Stomach (tissue), 9 donors: ENCODE results near the gene GNA14. TPM values are rescaled to one million over a fixed set of nuclear protein-coding genes. Genes with fewer than 3 reads are reported as not detected.

Experiments used
- DNase-seq, 2 donors: peaks; one replicate each; pipeline versions ENCODE4 v3.0.0 to v3.0.0-alpha.2; 2013 to 2019
- H3K27ac ChIP-seq, 5 donors: fragments of 200-600 bp in 4 of 5; sonication (generic) in 4 of 5; one replicate each; pipeline ENCODE4 v1.5.1; 2013 to 2019; ENCODE audit warnings: mild to moderate bottlenecking in 1 of 5, moderate library complexity in 1 of 5
- H3K27me3 ChIP-seq, 3 donors: fragments of 200-600 bp; sonication (generic); one replicate each; pipeline ENCODE4 v1.5.1; 2017 to 2019; ENCODE audit warnings: mixed run types in 1 of 3
- H3K36me3 ChIP-seq, 4 donors: fragments of 200-600 bp; sonication (generic); 1 replicate in 3 of 4; 2 replicates in 1 of 4; pipeline ENCODE4 v1.5.1; 2016 to 2019
- H3K4me1 ChIP-seq, 4 donors: fragments of 200-600 bp; sonication (generic); one replicate each; pipeline ENCODE4 v1.5.1; 2016 to 2019
- H3K4me3 ChIP-seq, 4 donors: fragments of 200-600 bp; sonication (generic) in 3 of 4; one replicate each; pipeline ENCODE4 v1.5.1; 2016 to 2019; ENCODE audit warnings: mild to moderate bottlenecking in 1 of 4
- H3K9me3 ChIP-seq, 4 donors: fragments of 200-600 bp; sonication (generic); one replicate each; pipeline ENCODE4 v1.5.1; 2016 to 2019
- CTCF ChIP-seq, 7 experiments: fragments of 450-650 bp in 4 of 7; fragments of 200-600 bp in 3 of 7; sonication (generic) in 3 of 7; IDR thresholded peaks; one replicate each; pipeline ENCODE4 v1.5.1; 2016 to 2019; ENCODE audit warnings: antibody characterized with exemption in 7 of 7, control low read depth in 2 of 7, mild to moderate bottlenecking in 1 of 7
- EP300 ChIP-seq: sonication (generic); formaldehyde crosslinking; IDR thresholded peaks from one replicate; pipeline ENCODE4 v1.6.1; 2017; ENCODE audit warnings: antibody characterized with exemption
- POLR2A ChIP-seq, 4 donors: fragments of 450-650 bp; IDR thresholded peaks; one replicate each; pipeline ENCODE4 v1.6.1; 2016; ENCODE audit warnings: antibody characterized with exemption in 4 of 4, control low read depth in 2 of 4, mild to moderate bottlenecking in 1 of 4, moderate library complexity in 1 of 4
- POLR2AphosphoS5 ChIP-seq, 3 donors: sonication (generic); formaldehyde crosslinking; IDR thresholded peaks; one replicate each; pipeline ENCODE4 v1.6.1; 2016; ENCODE audit warnings: antibody characterized with exemption in 3 of 3
- WGBS, 5 donors: extraction: QIAGEN DNeasy Blood & Tissue Kit in 3 of 5; methylation state at CpG; one replicate each; pipeline versions ENCODE4 v1.1.5 to v1.1.7; 2013 to 2018; 5-methylcytosine and 5-hydroxymethylcytosine counted together
- intact Hi-C: fragments of 100-400 bp; cut with DNase I; formaldehyde crosslinking; loops from one replicate; pipeline ENCODE4 v1.15.1; 2023; ENCODE audit warnings: low total_unique reads
- polyA plus RNA-seq, 3 donors: library from polyadenylated mRNA; stranded (reverse); fragments of 200-250 nt; gene quantifications; one replicate each; pipeline ENCODE4 v1.2.3, GENCODE V29; 2013
- total RNA-seq, 5 donors: library from RNA; depleted of rRNA; stranded (reverse); fragments of >200 nt; gene quantifications; one replicate each; pipeline versions ENCODE4 v1.1.0 to v1.2.3, GENCODE V29; 2014 to 2016
- donor health status: healthy with polysubstance abuse.
- donor health status: Bipolar disorder and iron deficiency.
- donor health status: healthy.

Gene GNA14
- total and polyA plus RNA-seq, 8 donors = 0.46 to 12.5 (median 1.3) TPM; not detected in 1

- no peaks in the 10 kb centered on the region for H3K36me3 ChIP-seq
- no peaks in the 10 kb centered on the region for H3K9me3 ChIP-seq
- peaks cover 0 to 14% (median 6%) of the 10 kb centered on the region in 4 donors for H3K4me1 ChIP-seq
- 69 to 85% (median 83%) methylated on average over 3 of the region's 3 CpGs for WGBS, 5 donors
- no peak for TF ChIP-seq EP300
- TF ChIP-seq POLR2A (IDR thresholded peaks at IDR 0.05) = no peak
- TF ChIP-seq CTCF (IDR thresholded peaks at IDR 0.05) = no peak
- no peak for TF ChIP-seq POLR2AphosphoS5 (IDR thresholded peaks at IDR 0.05)
- DNase-seq = no peak
- H3K4me3 ChIP-seq = no peak overlapping the region
- no peak overlapping the region for H3K27ac ChIP-seq
- intact Hi-C loops = no loop called here
- H3K27me3 ChIP-seq = no peaks in the 10 kb centered on the region
Observed at GRCh38 chr9:77510666-77511065, 137.5 kb downstream of the GNA14 start.

- TF ChIP-seq CTCF (IDR thresholded peaks at IDR 0.05) = no peak
- TF ChIP-seq POLR2AphosphoS5 (IDR thresholded peaks at IDR 0.05) = no peak
- TF ChIP-seq EP300 = no peak
- no peak for TF ChIP-seq POLR2A (IDR thresholded peaks at IDR 0.05)
- 81 to 96% (median 93%) methylated on average over 3 of the region's 3 CpGs for WGBS, 5 donors
Observed at GRCh38 chr9:77508396-77508795, 139.7 kb downstream of the GNA14 start.

GRCh38 chr9:77507212-77507961 is 140.7 kb downstream of the GNA14 start:
- Histone ChIP-seq H3K4me1 (peaks cover 0 to 12% (median 4%) of the 10 kb centered on the region in 4 donors), H3K36me3 (no peaks in the 10 kb centered on the region), H3K27me3 (no peaks in the 10 kb centered on the region), H3K9me3 (no peaks in the 10 kb centered on the region), H3K4me3 (no peak overlapping the region), H3K27ac (peak overlapping the region in 2 of 5 donors; percentile 0 to 55)
- DNase-seq = peak in 1 of 2 donors; percentile 54
- WGBS, 5 donors = 50 to 76% (median 62%) methylated on average over 7 of the region's 7 CpGs
- TF ChIP-seq EP300 = no peak
- TF ChIP-seq CTCF (IDR thresholded peaks at IDR 0.05) = no peak
- TF ChIP-seq POLR2AphosphoS5 (IDR thresholded peaks at IDR 0.05) = peak in 1 of 3 donors; percentile 8
- TF ChIP-seq POLR2A (IDR thresholded peaks at IDR 0.05) = no peak
- intact Hi-C loops = no loop called here

More at GRCh38 chr9:77508396-77508795, 139.7 kb downstream of the GNA14 start:
- no peak overlapping the region for H3K4me3 ChIP-seq
- peaks cover 0 to 19% (median 4%) of the 10 kb centered on the region in 4 donors for H3K4me1 ChIP-seq
- no peaks in the 10 kb centered on the region for H3K27me3 ChIP-seq
- H3K9me3 ChIP-seq = no peaks in the 10 kb centered on the region
- intact Hi-C loops = no loop called here
- H3K36me3 ChIP-seq = no peaks in the 10 kb centered on the region
- no peak for DNase-seq
- H3K27ac ChIP-seq = no peak overlapping the region

- no peak overlapping the region for H3K4me3 ChIP-seq
- TF ChIP-seq POLR2AphosphoS5 (IDR thresholded peaks at IDR 0.05) = no peak
- no peak for TF ChIP-seq POLR2A (IDR thresholded peaks at IDR 0.05)
- TF ChIP-seq CTCF (IDR thresholded peaks at IDR 0.05) = no peak
- no peak for TF ChIP-seq EP300
- no peak for DNase-seq
- no peaks in the 10 kb centered on the region for H3K36me3 ChIP-seq
- H3K4me1 ChIP-seq = peaks cover 0 to 12% (median 4%) of the 10 kb centered on the region in 4 donors
- 58 to 72% (median 67%) methylated on average over 5 of the region's 5 CpGs for WGBS, 5 donors
- H3K27ac ChIP-seq = no peak overlapping the region
- H3K27me3 ChIP-seq = no peaks in the 10 kb centered on the region
- no peaks in the 10 kb centered on the region for H3K9me3 ChIP-seq
- intact Hi-C loops = no loop called here
Observed at GRCh38 chr9:77505232-77505631, 142.9 kb downstream of the GNA14 start.
